ENCODE measurements around the gene ALOX15B.

ALOX15B gene

DNA sequence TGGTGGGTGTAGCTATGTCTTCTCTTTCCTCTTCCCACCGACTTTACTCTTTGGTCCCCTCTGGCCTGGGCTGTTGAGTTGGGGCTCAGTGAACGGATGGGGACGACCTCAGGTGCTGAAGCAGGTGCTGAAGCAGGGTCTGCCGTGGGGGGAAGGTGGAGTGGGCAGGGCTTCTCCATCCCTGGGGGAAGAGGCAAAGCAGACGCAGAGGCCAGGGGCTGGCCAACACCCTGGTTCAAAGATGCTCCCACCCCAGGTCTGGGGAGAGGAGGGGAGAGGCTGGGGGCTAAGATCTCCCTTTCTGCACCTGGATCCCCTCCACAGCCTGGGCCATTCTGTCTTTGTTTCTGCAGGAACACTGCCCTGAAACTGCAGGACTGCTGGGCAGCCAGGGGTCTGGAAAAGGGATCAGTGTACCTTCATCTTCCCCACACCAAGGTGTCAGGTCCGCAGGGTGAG is 25.7 kb downstream of the ALOX15B start:
- no peak overlapping the region for H3K4me3 ChIP-seq (ENCODE audit: low read length)
- TF ChIP-seq, protein P1, sequence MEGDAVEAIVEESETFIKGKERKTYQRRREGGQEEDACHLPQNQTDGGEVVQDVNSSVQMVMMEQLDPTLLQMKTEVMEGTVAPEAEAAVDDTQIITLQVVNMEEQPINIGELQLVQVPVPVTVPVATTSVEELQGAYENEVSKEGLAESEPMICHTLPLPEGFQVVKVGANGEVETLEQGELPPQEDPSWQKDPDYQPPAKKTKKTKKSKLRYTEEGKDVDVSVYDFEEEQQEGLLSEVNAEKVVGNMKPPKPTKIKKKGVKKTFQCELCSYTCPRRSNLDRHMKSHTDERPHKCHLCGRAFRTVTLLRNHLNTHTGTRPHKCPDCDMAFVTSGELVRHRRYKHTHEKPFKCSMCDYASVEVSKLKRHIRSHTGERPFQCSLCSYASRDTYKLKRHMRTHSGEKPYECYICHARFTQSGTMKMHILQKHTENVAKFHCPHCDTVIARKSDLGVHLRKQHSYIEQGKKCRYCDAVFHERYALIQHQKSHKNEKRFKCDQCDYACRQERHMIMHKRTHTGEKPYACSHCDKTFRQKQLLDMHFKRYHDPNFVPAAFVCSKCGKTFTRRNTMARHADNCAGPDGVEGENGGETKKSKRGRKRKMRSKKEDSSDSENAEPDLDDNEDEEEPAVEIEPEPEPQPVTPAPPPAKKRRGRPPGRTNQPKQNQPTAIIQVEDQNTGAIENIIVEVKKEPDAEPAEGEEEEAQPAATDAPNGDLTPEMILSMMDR (IDR thresholded peaks at IDR 0.05; ENCODE audit: insufficient read depth, low read depth, low read length, missing control alignments) = no peak
- no peak for DNase-seq (ENCODE audit: low read depth)

DNA sequence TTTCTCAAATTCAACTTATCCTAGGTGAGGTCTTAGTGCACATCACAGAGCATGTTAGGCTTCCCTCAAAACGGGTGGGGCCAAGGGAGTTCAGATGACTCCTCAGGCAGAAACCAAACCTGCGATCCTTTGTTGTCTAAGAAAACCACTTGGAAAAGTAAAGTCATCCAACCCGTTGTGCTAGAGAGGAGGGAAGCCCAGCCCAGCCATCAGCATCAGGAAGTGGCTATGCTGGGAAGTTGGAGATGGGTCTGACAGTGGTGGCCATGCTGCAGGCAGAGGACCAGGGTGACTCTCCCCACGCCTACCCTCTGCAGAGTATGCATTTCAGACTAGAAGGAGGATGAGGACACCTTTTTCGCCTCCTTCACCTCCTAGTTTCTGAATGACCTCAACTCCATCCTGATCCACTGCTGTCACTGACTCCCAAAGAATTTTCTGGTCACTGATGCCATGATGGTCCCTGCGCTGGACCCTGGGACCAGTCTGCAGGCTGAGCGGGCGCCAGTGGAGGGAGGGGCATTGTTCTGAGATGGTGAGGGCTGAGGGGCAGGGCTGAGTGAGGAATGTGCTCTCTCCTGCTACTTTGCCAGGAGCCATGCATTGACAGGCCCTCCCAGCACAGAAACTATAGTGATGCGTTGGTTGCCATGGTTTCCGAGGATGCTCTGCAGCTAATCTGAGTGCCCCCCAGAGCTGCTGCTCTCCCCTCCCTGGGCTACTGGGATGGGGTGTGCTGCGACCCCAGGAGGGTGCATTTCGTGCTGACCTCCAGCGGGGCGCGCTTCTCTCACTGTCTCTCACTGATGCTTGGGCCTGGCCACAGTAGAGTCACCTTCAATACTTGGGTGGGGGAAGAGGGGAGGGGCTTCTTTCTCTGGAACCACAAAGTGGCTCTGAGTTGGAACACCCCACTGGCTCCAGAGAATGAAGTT is 28.2 kb downstream of the ALOX15B start:
- TF ChIP-seq, protein P1 (IDR thresholded peaks at IDR 0.05; ENCODE audit: insufficient read depth, low read depth, low read length, missing control alignments) = no peak

DNA sequence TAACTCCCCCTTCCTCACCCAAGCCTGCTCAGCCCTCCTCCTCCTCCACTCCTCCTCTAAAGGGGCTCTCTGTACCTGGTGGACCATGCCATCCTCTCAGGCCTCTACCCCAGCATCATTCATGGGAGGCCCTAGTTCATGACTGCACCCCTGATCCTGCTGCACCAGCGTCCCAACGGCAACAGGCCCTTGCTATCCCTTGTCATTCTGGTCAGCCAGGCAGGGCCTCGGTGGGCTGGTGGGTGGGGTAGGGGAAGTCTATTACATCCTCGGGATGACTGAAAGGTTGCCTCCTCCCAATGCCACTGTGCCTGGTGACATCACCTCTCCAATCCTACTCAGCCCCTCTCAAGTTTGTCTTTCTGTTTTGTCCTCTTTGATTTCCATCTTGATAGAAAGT is 28.9 kb downstream of the ALOX15B start:
- H3K4me3 ChIP-seq (ENCODE audit: low read length) = no peak overlapping the region
- DNase-seq (ENCODE audit: low read depth) = no peak
- TF ChIP-seq, protein P1 (IDR thresholded peaks at IDR 0.05; ENCODE audit: insufficient read depth, low read depth, low read length, missing control alignments) = no peak

More for the DNA sequence above, 28.2 kb downstream of the ALOX15B start:
- DNase-seq (ENCODE audit: low read depth) = peak; percentile 81
- no peak overlapping the region for H3K4me3 ChIP-seq (ENCODE audit: low read length)

GRCh38 chr17:8068736-8069586 is 30.1 kb downstream of the ALOX15B start:
- H3K4me3 ChIP-seq (ENCODE audit: low read length) = no peak overlapping the region
- no peak for DNase-seq (ENCODE audit: low read depth)
- TF ChIP-seq, protein P1 (IDR thresholded peaks at IDR 0.05; ENCODE audit: insufficient read depth, low read depth, low read length, missing control alignments) = no peak

GRCh38 chr17:8069587-8069860 is 30.7 kb downstream of the ALOX15B start:
- TF ChIP-seq, protein P1 (IDR thresholded peaks at IDR 0.05; ENCODE audit: insufficient read depth, low read depth, low read length, missing control alignments) = no peak

DNA sequence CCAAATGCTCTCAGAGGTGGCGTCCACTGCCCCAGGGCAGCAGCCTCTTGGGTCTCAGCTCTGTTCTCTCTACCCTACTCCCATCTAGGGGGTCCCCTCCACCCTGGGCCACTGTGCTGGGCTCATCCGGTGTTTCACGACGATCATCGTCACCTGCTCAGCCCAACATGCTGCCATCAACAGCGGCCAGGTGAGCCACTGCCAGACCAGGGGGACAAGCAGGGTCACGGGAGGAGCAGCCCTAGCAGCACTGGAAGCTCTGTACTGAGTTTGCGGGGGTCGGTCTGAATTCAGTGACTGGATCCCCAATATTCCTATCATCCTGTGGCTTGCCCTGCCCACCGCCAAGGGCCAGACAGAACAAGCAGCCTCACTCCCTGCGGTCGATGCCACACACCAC is 32.6 kb downstream of the ALOX15B start:
- DNase-seq (ENCODE audit: low read depth) = no peak
- TF ChIP-seq, protein P1 (IDR thresholded peaks at IDR 0.05; ENCODE audit: insufficient read depth, low read depth, low read length, missing control alignments) = no peak
- no peak overlapping the region for H3K4me3 ChIP-seq (ENCODE audit: low read length)

More at GRCh38 chr17:8069587-8069860, 30.7 kb downstream of the ALOX15B start:
- no peak for DNase-seq (ENCODE audit: low read depth)
- H3K4me3 ChIP-seq (ENCODE audit: low read length) = no peak overlapping the region

Measured in epithelial cell of esophagus (primary cell).